ENCODE results near the gene FBXL17.

FBXL17 gene

GRCh38 chr5:107957051-107957450 lies 424.8 kb downstream of the FBXL17 start:
- no peak overlapping the region for H3K27ac ChIP-seq
- no peak for TF ChIP-seq CTCF (conservative IDR thresholded peaks at IDR 0.05)

GRCh38 chr5:107955321-107955720 lies 426.6 kb downstream of the FBXL17 start:
- no peak overlapping the region for H3K27ac ChIP-seq
- no peak for TF ChIP-seq CTCF (conservative IDR thresholded peaks at IDR 0.05)

GRCh38 chr5:107954254-107954653 lies 427.6 kb downstream of the FBXL17 start:
- H3K27ac ChIP-seq = no peak overlapping the region
- no peak for TF ChIP-seq CTCF (conservative IDR thresholded peaks at IDR 0.05)

- no peak for TF ChIP-seq CTCF (conservative IDR thresholded peaks at IDR 0.05)
- H3K27ac ChIP-seq = no peak overlapping the region
Measured at GRCh38 chr5:107952450-107952849, 429.4 kb downstream of the FBXL17 start.

- H3K27ac ChIP-seq = no peak overlapping the region
- TF ChIP-seq CTCF (conservative IDR thresholded peaks at IDR 0.05) = no peak
Measured at GRCh38 chr5:107951309-107951708, 430.6 kb downstream of the FBXL17 start.

- H3K27ac ChIP-seq = no peak overlapping the region
- TF ChIP-seq CTCF (conservative IDR thresholded peaks at IDR 0.05) = no peak
Measured at GRCh38 chr5:107950776-107951175, 431.1 kb downstream of the FBXL17 start.

GRCh38 chr5:107949688-107950341 lies 432.1 kb downstream of the FBXL17 start:
- H3K27ac ChIP-seq = no peak overlapping the region
- no peak for TF ChIP-seq CTCF (conservative IDR thresholded peaks at IDR 0.05)

All from VCaP (cell line).